ENCODE results near the gene MIOX. TPM values are rescaled to one million over a fixed set of nuclear protein-coding genes. Genes with fewer than 3 reads are reported as not detected.

The MIOX gene
- total and polyA plus RNA-seq, 2 of the 13 experiments (the other 11 are each of a cell fraction or from before 2014, with no cell fraction given): 1.5 to 2.9 TPM

DNA sequence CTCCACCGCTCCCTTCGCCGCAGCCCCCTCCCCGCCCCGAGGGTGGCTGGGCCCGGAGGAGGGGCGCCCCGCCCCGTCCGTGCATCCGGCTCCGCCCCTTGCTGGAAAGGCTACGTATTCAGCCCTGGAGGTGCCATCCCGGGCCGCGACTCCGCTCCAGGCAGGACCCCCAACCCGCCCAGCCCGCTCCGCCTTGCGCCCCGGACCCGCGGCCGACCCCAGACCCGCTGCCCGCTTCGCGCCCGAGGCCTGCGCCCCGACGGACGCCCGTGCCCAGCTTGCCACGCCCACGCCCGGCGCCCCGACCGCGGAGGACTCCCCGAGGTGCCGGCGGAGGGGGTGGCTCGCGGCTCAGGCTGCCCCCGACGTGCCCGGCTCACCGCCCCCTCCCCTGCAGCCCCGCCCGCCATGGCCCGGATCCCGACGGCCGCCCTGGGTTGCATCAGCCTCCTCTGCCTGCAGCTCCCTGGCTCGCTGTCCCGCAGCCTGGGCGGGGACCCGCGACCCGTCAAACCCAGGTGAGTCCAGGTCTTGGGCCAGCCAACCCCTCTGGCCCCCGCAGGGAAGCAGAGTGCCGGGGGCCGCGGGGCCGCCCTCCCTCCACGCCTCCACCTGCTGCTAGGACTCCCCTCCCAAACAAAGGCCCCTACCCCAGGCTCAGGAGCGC lies 5.1 kb upstream of the MIOX start, which contains the start of gene ADM2 (continued):
- TF ChIP-seq, protein P1, sequence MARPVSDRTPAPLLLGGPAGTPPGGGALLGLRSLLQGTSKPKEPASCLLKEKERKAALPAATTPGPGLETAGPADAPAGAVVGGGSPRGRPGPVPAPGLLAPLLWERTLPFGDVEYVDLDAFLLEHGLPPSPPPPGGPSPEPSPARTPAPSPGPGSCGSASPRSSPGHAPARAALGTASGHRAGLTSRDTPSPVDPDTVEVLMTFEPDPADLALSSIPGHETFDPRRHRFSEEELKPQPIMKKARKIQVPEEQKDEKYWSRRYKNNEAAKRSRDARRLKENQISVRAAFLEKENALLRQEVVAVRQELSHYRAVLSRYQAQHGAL (CRISPR knock-in tag; IDR thresholded peaks at IDR 0.05; ENCODE audit: not compliant biosample characterization): no peak
- TF ChIP-seq NRL (CRISPR knock-in tag; IDR thresholded peaks at IDR 0.05; ENCODE audit: borderline replicate concordance): peak; percentile 12; the same call in 1 of the 2 replicates
- TF ChIP-seq, protein P2, sequence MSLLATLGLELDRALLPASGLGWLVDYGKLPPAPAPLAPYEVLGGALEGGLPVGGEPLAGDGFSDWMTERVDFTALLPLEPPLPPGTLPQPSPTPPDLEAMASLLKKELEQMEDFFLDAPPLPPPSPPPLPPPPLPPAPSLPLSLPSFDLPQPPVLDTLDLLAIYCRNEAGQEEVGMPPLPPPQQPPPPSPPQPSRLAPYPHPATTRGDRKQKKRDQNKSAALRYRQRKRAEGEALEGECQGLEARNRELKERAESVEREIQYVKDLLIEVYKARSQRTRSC (CRISPR knock-in tag; IDR thresholded peaks at IDR 0.05; ENCODE audit: low read depth): no peak
- no peak for TF ChIP-seq SRSF9 (IDR thresholded peaks at IDR 0.05; ENCODE audit: borderline replicate concordance, insufficient read depth, low read depth, low read length, poor library complexity, severe bottlenecking)
- no peak for TF ChIP-seq PHF8 (CRISPR knock-in tag; IDR thresholded peaks at IDR 0.05)
- no peak for TF ChIP-seq U2AF1 (optimal IDR thresholded peaks at IDR 0.05; ENCODE audit: low read depth, low read length)
- TF ChIP-seq PCBP1 (IDR thresholded peaks at IDR 0.05; ENCODE audit: borderline replicate concordance, low read depth, low read length): no peak
- TF ChIP-seq ZZZ3 (CRISPR knock-in tag; IDR thresholded peaks at IDR 0.05; ENCODE audit: borderline replicate concordance): no peak
- TF ChIP-seq ZNF354B (CRISPR knock-in tag; IDR thresholded peaks at IDR 0.05): no peak
- TF ChIP-seq ZNF678 (CRISPR knock-in tag; IDR thresholded peaks at IDR 0.05): no peak
- no peak for TF ChIP-seq FOXK1 (CRISPR knock-in tag; IDR thresholded peaks at IDR 0.05; ENCODE audit: borderline replicate concordance, low read depth)
- TF ChIP-seq SAFB2 (CRISPR knock-in tag; IDR thresholded peaks at IDR 0.05; ENCODE audit: borderline replicate concordance, low read depth): no peak
- TF ChIP-seq ZEB1 (IDR thresholded peaks at IDR 0.05; ENCODE audit: insufficient replicate concordance, low read depth): no peak
- TF ChIP-seq RBFOX2 (IDR thresholded peaks at IDR 0.05; ENCODE audit: low read depth, low read length): 0 out of 2 replicates have a peak, but pooled peaks have one; percentile 14
- TF ChIP-seq TEAD2 (CRISPR knock-in tag; IDR thresholded peaks at IDR 0.05): no peak
- peak in 1 of 2 experiments; percentile 59; a peak in 2 of 4 replicates for TF ChIP-seq POLR2A (IDR thresholded peaks at IDR 0.05; ENCODE audit: insufficient read depth in 1 of 2, low read depth in 2 of 2, low read length in 2 of 2)
- no peak for TF ChIP-seq TRIM24 (CRISPR knock-in tag; IDR thresholded peaks at IDR 0.05)
- no peak for TF ChIP-seq ZSCAN9 (CRISPR knock-in tag; IDR thresholded peaks at IDR 0.05; ENCODE audit: borderline replicate concordance)
- no peak for TF ChIP-seq ZKSCAN5 (CRISPR knock-in tag; IDR thresholded peaks at IDR 0.05)
- TF ChIP-seq HNRNPLL (IDR thresholded peaks at IDR 0.05; ENCODE audit: low read depth, low read length, poor library complexity, severe bottlenecking): peak; percentile 21
- TF ChIP-seq, protein P3, sequence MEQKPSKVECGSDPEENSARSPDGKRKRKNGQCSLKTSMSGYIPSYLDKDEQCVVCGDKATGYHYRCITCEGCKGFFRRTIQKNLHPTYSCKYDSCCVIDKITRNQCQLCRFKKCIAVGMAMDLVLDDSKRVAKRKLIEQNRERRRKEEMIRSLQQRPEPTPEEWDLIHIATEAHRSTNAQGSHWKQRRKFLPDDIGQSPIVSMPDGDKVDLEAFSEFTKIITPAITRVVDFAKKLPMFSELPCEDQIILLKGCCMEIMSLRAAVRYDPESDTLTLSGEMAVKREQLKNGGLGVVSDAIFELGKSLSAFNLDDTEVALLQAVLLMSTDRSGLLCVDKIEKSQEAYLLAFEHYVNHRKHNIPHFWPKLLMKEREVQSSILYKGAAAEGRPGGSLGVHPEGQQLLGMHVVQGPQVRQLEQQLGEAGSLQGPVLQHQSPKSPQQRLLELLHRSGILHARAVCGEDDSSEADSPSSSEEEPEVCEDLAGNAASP (CRISPR knock-in tag; IDR thresholded peaks at IDR 0.05; ENCODE audit: borderline replicate concordance): no peak
- no peak for TF ChIP-seq POGZ (CRISPR knock-in tag; IDR thresholded peaks at IDR 0.05)
- TF ChIP-seq, protein P4, sequence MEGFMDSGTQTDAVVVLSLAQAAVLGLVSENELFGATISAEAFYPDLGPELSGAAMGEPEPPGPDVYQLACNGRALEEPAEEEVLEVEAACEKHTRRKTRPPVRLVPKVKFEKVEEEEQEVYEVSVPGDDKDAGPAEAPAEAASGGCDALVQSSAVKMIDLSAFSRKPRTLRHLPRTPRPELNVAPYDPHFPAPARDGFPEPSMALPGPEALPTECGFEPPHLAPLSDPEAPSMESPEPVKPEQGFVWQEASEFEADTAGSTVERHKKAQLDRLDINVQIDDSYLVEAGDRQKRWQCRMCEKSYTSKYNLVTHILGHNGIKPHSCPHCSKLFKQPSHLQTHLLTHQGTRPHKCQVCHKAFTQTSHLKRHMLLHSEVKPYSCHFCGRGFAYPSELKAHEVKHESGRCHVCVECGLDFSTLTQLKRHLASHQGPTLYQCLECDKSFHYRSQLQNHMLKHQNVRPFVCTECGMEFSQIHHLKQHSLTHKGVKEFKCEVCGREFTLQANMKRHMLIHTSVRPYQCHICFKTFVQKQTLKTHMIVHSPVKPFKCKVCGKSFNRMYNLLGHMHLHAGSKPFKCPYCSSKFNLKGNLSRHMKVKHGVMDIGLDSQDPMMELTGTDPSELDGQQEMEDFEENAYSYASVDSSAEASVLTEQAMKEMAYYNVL (CRISPR knock-in tag; IDR thresholded peaks at IDR 0.05; ENCODE audit: borderline replicate concordance): no peak
